Measurements from ENCODE around the gene CD209.

The CD209 gene

DNA sequence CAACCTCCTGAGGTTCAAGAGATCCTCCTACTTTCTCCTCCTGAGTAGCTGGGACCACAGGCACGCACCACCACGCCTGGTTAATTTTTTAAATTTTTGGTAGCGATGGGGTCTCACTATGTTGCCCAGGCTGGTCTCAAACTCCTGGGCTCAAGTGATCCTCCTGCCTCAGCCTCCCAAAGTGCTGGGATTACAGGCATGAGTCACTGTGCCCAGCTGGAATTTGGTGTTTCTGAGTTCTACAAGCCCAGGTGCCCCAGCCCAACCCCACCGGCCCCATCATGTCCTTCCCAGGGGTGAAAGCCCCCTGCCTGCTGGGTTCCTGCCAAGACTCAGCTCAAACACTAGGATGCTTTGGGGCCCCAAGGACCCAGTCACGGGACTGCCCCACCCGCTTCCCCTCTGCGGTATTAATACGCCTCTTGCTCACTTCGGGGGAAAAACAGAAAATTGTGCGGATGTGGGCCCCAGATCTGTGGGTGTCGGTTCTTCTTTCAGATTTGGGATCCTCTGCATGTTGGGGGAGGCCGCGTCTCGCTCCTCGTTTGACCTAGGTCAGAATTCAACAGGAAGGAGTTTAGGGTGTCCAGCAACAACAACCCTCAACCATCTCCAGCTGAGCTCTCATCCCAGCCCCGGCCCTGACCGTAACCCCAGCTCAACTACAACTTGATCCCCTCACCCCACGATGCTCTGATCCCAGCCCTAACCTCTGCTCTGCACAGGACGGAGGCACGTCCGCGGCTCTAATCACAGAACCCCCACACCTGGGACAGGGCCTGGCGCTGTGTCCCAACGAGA lies 41.7 kb downstream of the CD209 start:
- no peak overlapping the region for H3K4me3 ChIP-seq
- DNase-seq: peak; percentile 45 to 69
- no peaks in the 10 kb centered on the region for H3K9me3 ChIP-seq
- intact Hi-C loops (cut with DNase I; ENCODE audit: low total_unique reads): no loop called here
- peaks cover 0 to 53% of the 10 kb centered on the region in 2 donors for H3K27me3 ChIP-seq
- no peaks in the 10 kb centered on the region for H3K4me1 ChIP-seq
- no peak overlapping the region for H3K27ac ChIP-seq
- TF ChIP-seq, protein P1, sequence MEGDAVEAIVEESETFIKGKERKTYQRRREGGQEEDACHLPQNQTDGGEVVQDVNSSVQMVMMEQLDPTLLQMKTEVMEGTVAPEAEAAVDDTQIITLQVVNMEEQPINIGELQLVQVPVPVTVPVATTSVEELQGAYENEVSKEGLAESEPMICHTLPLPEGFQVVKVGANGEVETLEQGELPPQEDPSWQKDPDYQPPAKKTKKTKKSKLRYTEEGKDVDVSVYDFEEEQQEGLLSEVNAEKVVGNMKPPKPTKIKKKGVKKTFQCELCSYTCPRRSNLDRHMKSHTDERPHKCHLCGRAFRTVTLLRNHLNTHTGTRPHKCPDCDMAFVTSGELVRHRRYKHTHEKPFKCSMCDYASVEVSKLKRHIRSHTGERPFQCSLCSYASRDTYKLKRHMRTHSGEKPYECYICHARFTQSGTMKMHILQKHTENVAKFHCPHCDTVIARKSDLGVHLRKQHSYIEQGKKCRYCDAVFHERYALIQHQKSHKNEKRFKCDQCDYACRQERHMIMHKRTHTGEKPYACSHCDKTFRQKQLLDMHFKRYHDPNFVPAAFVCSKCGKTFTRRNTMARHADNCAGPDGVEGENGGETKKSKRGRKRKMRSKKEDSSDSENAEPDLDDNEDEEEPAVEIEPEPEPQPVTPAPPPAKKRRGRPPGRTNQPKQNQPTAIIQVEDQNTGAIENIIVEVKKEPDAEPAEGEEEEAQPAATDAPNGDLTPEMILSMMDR (IDR thresholded peaks at IDR 0.05): no peak
- H3K36me3 ChIP-seq: no peaks in the 10 kb centered on the region

DNA sequence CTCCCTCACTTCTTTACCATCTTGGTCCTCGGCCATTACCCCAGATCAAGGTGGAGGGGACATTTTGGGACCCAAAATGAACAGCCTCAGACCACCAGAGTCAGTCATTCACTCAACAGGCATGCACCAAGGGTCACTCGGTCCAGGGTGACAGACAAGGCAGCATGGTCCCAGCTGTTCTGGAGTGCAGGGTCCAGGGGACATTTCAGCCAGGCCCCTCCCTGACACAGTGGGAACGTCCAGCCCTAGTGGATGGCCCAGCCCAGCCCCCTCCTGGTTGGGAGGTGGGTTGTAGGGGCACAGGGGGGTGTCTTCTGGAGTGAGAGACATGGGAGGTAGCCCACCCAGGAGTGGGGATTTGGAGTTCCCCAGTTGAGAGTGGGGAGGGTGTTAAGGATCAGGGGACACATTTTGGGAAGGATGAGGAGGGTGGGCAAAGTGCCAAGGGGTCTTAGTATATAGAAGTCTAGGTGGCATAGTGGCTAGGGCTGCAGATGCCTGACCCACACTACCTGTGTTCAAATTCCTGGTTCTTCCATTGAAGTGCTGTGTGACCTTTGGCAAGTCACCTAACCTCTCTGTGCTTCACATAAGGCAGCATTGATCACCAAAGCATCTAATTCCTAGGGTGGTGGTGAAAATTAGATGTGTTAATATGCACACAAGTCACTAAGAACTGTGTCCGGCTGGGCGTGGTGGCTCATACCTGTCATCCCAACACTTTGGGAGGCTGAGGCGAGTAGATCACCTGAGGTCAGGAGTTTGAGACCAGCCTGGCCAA lies 42.9 kb downstream of the CD209 start:
- H3K36me3 ChIP-seq: no peaks in the 10 kb centered on the region
- H3K27me3 ChIP-seq: peaks cover 0 to 49% of the 10 kb centered on the region in 2 donors
- TF ChIP-seq, protein P1 (IDR thresholded peaks at IDR 0.05): no peak
- DNase-seq: no peak
- intact Hi-C loops (cut with DNase I; ENCODE audit: low total_unique reads): no loop called here
- no peaks in the 10 kb centered on the region for H3K4me1 ChIP-seq
- no peak overlapping the region for H3K4me3 ChIP-seq
- no peaks in the 10 kb centered on the region for H3K9me3 ChIP-seq
- H3K27ac ChIP-seq: no peak overlapping the region

DNA sequence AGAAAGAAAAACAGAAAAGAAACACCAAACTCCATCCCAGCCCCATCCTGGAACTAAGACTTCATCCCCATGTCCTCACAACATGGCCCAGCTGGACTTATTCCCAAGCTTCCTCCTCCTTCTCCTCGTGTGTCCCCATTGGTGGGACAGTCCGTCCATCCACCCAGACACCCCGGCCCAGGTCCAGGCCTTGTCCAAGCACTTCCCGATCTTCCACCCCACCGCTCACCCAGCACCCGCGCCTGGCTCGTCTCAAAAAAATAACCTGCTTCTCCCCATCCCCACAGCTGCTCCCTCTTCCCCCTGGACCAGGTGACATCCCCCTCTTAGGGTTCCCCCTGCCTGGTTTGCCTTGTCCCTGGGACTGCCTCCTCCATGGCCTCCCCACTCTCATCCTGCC lies 44.0 kb downstream of the CD209 start:
- intact Hi-C loops (cut with DNase I; ENCODE audit: low total_unique reads): no loop called here
- no peak overlapping the region for H3K27ac ChIP-seq
- no peaks in the 10 kb centered on the region for H3K9me3 ChIP-seq
- H3K4me3 ChIP-seq: no peak overlapping the region
- TF ChIP-seq, protein P1 (IDR thresholded peaks at IDR 0.05): no peak
- H3K27me3 ChIP-seq: peaks cover 0 to 53% of the 10 kb centered on the region in 2 donors
- no peaks in the 10 kb centered on the region for H3K4me1 ChIP-seq
- DNase-seq: no peak
- H3K36me3 ChIP-seq: no peaks in the 10 kb centered on the region

DNA sequence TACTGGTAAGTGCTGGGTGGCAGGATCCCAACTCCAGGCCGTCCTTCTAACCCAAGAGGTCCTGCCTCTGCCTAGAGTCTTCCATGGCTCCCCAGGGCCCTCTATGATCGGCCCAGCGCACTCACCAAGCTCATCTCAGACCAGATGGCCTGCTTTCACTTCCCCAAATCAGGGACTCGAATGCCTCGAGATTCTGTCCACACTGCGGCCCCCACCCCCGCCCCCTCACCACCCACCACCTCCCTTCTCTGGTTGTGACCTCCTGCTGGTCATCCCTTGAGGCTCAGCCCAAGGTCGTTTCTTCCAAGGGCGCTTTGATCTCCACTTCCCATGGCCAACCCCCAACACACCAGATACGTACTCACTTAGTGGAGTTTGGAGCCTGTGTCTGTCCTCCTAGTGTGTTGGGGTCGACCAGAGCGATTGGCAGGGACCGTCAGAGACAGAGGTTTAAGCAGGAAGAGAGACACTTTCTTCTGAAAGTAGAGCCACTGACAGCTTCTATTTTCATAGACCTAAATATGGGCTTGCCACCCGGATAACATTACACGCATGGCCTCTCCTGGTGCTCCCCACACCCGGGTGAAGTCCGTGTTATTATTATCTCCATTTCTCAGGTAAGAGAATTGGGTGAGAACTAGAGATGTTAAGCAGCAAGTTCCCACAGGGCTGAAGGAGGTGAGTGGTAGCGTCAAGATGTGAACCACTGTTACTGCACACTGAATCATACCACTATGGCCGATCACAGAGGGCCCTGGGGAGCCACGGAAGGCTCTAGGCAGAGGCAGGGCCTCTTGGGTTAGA lies 45.5 kb downstream of the CD209 start, which contains the start of gene FCER2:
Gene FCER2 (minus strand): TSS at position 478 of the 804 bp plus-strand sequence. CDS start 2,371 bp downstream, outside the sequence.
- intact Hi-C loops (cut with DNase I; ENCODE audit: low total_unique reads): no loop called here
- peaks cover 0 to 63% of the 10 kb centered on the region in 2 donors for H3K27me3 ChIP-seq
- no peaks in the 10 kb centered on the region for H3K36me3 ChIP-seq

More for the DNA sequence above, 45.5 kb downstream of the CD209 start, which contains the start of gene FCER2:
- Histone ChIP-seq H3K4me1 (no peaks in the 10 kb centered on the region), H3K4me3 (no peak within 1 kb of the TSS), H3K9me3 (no peaks in the 10 kb centered on the region), H3K27ac (no peak within 1 kb of the TSS)
- no peak for DNase-seq
- TF ChIP-seq, protein P1 (IDR thresholded peaks at IDR 0.05): no peak
